Measurements from ENCODE around the gene SPANXN2.
A peak's percentile ranks its signal among the peaks of the same experiment; 100 is the strongest.
"Not testable (repeated sequence)": the region's sequence is repeated elsewhere in the genome, so short reads cannot be mapped to it uniquely, and the experiment has no call there.

The SPANXN2 gene

GRCh38 chrX:143720652-143721051 lies at the start of gene SPANXN2:
TSS of gene SPANXN2 (minus strand) at chrX:143720752. CDS start at chrX:143720668, 84 bp downstream.
- not testable (repeated sequence) for DNase-seq (ENCODE audit: low spot score)

- no peak for DNase-seq (ENCODE audit: low spot score)
Observed at GRCh38 chrX:143768976-143769375, 48.4 kb upstream of the SPANXN2 start.

GRCh38 chrX:143767789-143768188 lies 47.2 kb upstream of the SPANXN2 start:
- not testable (repeated sequence) for DNase-seq (ENCODE audit: low spot score)

GRCh38 chrX:143757887-143758286 lies 37.3 kb upstream of the SPANXN2 start:
- DNase-seq (ENCODE audit: low spot score) = no peak

- DNase-seq (ENCODE audit: low spot score) = no peak
Observed at GRCh38 chrX:143757375-143757774, 36.8 kb upstream of the SPANXN2 start.

- DNase-seq (ENCODE audit: low spot score) = no peak
Observed at GRCh38 chrX:143754183-143754582, 33.6 kb upstream of the SPANXN2 start.

GRCh38 chrX:143733866-143734265 lies 13.3 kb upstream of the SPANXN2 start:
- no peak for DNase-seq (ENCODE audit: low spot score)

GRCh38 chrX:143726296-143726695 lies 5.7 kb upstream of the SPANXN2 start:
- no peak for DNase-seq (ENCODE audit: low spot score)

GRCh38 chrX:143701460-143701859 lies 19.1 kb downstream of the SPANXN2 start:
- DNase-seq (ENCODE audit: low spot score) = no peak

- no peak for DNase-seq (ENCODE audit: low spot score)
Observed at GRCh38 chrX:143694885-143695284, 25.7 kb downstream of the SPANXN2 start.

GRCh38 chrX:143683486-143683885 lies 37.1 kb downstream of the SPANXN2 start:
- DNase-seq (ENCODE audit: low spot score) = no peak

- no peak for DNase-seq (ENCODE audit: low spot score)
Observed at GRCh38 chrX:143674926-143675325, 45.6 kb downstream of the SPANXN2 start.

GRCh38 chrX:143669395-143669794 lies 51.2 kb downstream of the SPANXN2 start:
- DNase-seq (ENCODE audit: low spot score) = no peak

GRCh38 chrX:143664302-143664701 lies 56.2 kb downstream of the SPANXN2 start:
- peak; percentile 2 for DNase-seq (ENCODE audit: low spot score)

GRCh38 chrX:143663755-143664154 lies 56.8 kb downstream of the SPANXN2 start:
- DNase-seq (ENCODE audit: low spot score) = no peak
